ENCODE data around the gene MEAF6. TPM values are rescaled to one million over a fixed set of nuclear protein-coding genes. Genes with fewer than 3 reads are reported as not detected.

The MEAF6 gene
- total RNA-seq, 1 donor from 2014 or later: 61.5 TPM

GRCh38 chr1:37461698-37462436 lies 52.7 kb downstream of the MEAF6 start:
- no peak for TF ChIP-seq CTCF (IDR thresholded peaks at IDR 0.05; ENCODE audit: partially characterized antibody, unreplicated experiment)
- Mint-ChIP-seq H3K27me3 (ENCODE audit: unreplicated experiment) (peaks cover 2% of the 10 kb centered on the region), H3K36me3 (ENCODE audit: unreplicated experiment) (no peaks in the 10 kb centered on the region), H3K27ac (ENCODE audit: unreplicated experiment) (no peak overlapping the region), H3K4me1 (ENCODE audit: low read depth, unreplicated experiment) (no peaks in the 10 kb centered on the region), H3K4me3 (ENCODE audit: unreplicated experiment) (no peak overlapping the region), H3K9me3 (ENCODE audit: unreplicated experiment) (peaks cover 1% of the 10 kb centered on the region)
- DNase-seq: no peak

- no peak for DNase-seq
- TF ChIP-seq CTCF (IDR thresholded peaks at IDR 0.05; ENCODE audit: partially characterized antibody, unreplicated experiment): no peak
- H3K4me1 Mint-ChIP-seq (ENCODE audit: low read depth, unreplicated experiment): no peaks in the 10 kb centered on the region
- H3K27me3 Mint-ChIP-seq (ENCODE audit: unreplicated experiment): peaks cover 2% of the 10 kb centered on the region
- H3K27ac Mint-ChIP-seq (ENCODE audit: unreplicated experiment): no peak overlapping the region
- H3K9me3 Mint-ChIP-seq (ENCODE audit: unreplicated experiment): peaks cover 1% of the 10 kb centered on the region
- H3K4me3 Mint-ChIP-seq (ENCODE audit: unreplicated experiment): no peak overlapping the region
- H3K36me3 Mint-ChIP-seq (ENCODE audit: unreplicated experiment): no peaks in the 10 kb centered on the region
Observed at GRCh38 chr1:37458551-37458950, 56.0 kb downstream of the MEAF6 start.

- H3K4me1 Mint-ChIP-seq (ENCODE audit: low read depth, unreplicated experiment): no peaks in the 10 kb centered on the region
- peaks cover 2% of the 10 kb centered on the region for H3K27me3 Mint-ChIP-seq (ENCODE audit: unreplicated experiment)
- H3K27ac Mint-ChIP-seq (ENCODE audit: unreplicated experiment): no peak overlapping the region
- H3K4me3 Mint-ChIP-seq (ENCODE audit: unreplicated experiment): no peak overlapping the region
- no peak for TF ChIP-seq CTCF (IDR thresholded peaks at IDR 0.05; ENCODE audit: partially characterized antibody, unreplicated experiment)
- no peak for DNase-seq
- H3K36me3 Mint-ChIP-seq (ENCODE audit: unreplicated experiment): no peaks in the 10 kb centered on the region
- peaks cover 1% of the 10 kb centered on the region for H3K9me3 Mint-ChIP-seq (ENCODE audit: unreplicated experiment)
Observed at GRCh38 chr1:37456614-37457013, 58.0 kb downstream of the MEAF6 start.

- Mint-ChIP-seq H3K9me3 (ENCODE audit: unreplicated experiment) (peaks cover 1% of the 10 kb centered on the region), H3K4me3 (ENCODE audit: unreplicated experiment) (no peak overlapping the region)
Observed at GRCh38 chr1:37455516-37455915, 59.0 kb downstream of the MEAF6 start.

More at GRCh38 chr1:37455516-37455915, 59.0 kb downstream of the MEAF6 start:
- H3K27me3 Mint-ChIP-seq (ENCODE audit: unreplicated experiment): peaks cover 2% of the 10 kb centered on the region
- no peaks in the 10 kb centered on the region for H3K36me3 Mint-ChIP-seq (ENCODE audit: unreplicated experiment)
- no peak for TF ChIP-seq CTCF (IDR thresholded peaks at IDR 0.05; ENCODE audit: partially characterized antibody, unreplicated experiment)
- DNase-seq: no peak
- no peaks in the 10 kb centered on the region for H3K4me1 Mint-ChIP-seq (ENCODE audit: low read depth, unreplicated experiment)
- H3K27ac Mint-ChIP-seq (ENCODE audit: unreplicated experiment): no peak overlapping the region
